Forelimb muscle (tissue), 1 donor: ENCODE measurements around the gene HEATR1. TPM values are rescaled to one million over a fixed set of nuclear protein-coding genes. Genes with fewer than 3 reads are reported as not detected.

ENCODE experiments used
- DNase-seq: peaks from one replicate; pipeline ENCODE4 v3.0.0-alpha.2; 2013; ENCODE audit warnings: low read depth
- polyA plus RNA-seq: library from polyadenylated mRNA; unstranded; fragments of 120-200 nt; gene quantifications from one replicate; pipeline ENCODE4 v1.2.1, GENCODE V29; 2013; ENCODE audit not compliant: insufficient read length

Gene HEATR1
- polyA plus RNA-seq, 1 donor, result 15.6 TPM

DNA sequence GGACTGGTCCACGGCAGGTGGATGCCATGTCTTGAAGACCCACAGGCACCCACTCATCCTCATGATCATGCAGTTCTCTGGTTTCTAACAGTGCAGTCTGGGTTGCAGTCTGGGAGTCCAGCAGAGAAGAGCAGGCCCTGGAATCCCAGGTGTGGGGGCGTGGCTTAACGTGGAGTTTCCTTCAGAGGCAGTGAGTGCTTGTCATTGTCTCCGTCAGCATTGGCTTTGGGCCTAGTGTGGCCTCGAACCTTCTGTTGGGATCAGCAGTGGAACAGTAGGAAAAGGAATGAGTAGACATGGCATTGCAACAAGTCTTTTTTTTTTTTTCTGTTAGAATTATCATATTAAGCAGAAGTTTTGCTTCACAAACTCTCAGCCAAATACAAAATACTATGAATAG is 67.8 kb downstream of the HEATR1 start:
- DNase-seq, result no peak

DNA sequence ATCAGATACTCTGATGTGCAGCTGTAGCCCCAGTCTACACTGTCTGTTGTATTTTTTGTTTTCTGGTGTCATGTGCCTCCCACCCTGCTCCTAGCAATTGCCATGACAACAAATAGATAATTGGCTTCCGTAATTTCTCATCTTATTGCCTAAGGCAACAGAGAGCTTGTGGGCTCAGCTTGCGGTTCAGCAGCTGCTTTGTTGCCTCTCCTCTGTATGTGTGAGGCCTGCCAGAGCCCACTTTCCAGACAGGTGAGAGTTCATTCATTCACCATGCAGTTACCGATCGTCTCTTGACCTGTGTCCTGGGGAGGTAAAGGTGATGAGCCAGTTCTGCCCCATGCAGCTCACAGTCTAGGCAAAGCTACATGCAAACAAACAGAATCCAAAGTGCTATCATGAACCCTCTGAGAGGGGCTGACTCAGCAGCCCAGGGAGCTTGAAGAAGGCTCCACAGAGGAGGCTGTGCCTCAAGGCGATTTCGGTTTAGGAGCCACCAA is 68.6 kb downstream of the HEATR1 start:
- no peak for DNase-seq

DNA sequence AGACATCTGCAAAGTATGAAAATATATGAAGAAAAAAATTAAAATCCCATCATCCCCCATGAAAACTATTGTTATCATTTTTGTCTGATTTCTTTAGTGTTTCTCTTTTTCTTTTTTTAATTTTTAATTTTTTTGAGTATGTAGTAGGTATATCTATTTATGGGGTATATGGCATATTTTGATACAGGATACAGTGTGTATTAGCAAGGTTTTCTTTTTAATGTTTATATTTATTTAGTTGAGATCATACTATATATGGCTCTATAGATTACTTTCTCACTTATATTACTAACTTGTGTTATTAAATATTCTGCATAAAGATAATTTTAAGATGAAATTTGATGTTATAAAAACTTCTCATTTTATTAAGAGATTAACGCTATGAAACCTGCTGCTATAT is 69.1 kb downstream of the HEATR1 start:
- no peak for DNase-seq

DNA sequence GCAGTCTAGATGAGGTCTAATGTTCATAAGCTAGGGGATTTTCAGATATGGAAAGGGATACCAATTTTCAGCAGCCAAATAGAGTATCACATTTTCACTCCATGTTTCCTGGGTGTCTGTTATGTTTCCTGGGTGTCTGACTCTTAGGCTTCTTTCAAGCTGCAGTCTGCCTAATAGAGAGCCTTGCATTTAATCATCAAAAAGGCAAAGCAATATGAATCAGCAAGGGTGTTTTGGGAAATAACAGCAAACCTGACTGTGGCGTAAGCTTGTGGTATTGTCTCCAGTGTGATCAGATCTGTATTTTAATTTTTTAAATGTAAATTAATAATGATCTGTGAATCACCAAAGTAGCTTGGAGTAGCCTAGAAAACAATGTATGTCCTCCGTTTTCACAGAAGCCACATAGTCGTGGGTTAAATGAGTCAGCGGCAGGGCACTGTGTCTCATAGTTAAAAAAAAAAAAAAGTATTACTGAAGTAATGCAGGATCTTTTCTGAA is 70.1 kb downstream of the HEATR1 start:
- DNase-seq, result no peak

DNA sequence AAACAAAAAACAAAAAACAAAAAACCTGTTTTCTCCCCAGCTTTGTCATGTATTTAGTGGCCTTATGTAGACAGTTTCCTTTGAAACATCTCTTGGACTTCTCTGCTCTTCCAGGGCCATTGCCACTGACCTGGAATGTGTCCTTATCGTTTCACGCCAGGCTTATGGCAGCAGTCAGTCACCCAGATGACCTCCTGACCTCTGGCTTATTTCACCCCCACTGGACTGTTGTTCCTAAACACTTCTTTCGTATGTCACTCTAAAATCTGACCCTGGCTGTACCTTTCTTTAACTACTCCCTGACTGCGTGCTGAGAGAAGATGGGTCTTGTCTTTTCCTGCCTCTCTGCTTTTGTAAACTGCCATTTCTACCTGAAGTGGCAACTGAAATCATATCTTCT is 71.5 kb downstream of the HEATR1 start:
- no peak for DNase-seq

DNA sequence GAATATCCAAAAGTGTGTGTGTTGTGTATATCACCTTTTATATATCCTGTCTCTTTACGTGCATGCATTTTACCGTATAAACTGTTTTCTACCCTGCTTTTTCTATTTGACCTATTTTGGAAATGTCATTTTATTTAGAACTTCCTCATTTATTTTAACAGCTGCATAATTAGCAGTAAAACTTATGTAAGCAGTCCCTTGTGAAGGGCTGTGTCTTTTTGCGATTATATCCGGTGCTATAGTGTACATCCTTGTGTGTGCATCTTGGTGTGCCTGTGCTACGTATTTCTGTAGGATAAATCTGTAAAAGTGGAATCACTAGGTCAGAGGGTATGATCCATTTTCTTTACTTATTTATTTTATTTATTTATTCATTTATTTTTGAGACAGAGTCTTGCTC is 73.4 kb downstream of the HEATR1 start:
- DNase-seq, result no peak

DNA sequence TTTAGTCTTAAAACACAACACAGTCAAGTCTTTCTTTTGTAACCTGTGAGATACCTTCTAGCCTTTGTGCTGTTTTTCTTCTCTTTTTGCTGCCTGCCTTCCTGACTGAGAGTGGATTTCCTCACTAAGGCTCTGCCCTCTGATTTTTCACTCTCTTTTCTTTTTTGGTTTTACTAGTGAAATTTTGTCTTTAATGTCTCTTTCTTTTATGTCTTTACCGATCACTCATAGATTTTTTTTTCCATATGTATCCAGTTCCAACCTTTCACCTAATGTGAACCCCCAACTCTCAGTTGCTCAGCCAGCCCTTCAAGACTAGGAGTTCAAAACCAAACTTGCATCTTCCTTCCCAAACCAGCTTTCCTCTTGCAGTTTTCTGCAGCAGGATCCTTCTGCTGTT is 74.0 kb downstream of the HEATR1 start:
- DNase-seq, result no peak

DNA sequence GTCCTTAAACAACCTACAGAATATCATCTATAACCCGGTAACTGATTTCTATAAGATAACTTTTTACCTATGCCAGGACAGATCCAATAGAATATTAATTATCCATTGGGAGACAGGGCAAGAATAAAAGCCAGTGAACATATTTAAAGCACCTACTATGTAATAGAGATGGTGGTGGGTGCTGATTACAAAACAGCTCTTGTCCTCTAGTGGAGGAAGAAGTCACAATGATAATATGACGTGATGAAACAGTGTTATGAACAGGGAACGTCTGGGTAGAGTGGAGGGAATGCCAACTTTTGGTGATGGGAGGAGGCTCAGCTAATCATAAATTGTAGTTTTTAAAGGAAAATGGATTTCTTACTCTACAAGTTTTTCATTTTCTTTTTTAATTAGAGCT is 78.2 kb downstream of the HEATR1 start:
- DNase-seq, result no peak

DNA sequence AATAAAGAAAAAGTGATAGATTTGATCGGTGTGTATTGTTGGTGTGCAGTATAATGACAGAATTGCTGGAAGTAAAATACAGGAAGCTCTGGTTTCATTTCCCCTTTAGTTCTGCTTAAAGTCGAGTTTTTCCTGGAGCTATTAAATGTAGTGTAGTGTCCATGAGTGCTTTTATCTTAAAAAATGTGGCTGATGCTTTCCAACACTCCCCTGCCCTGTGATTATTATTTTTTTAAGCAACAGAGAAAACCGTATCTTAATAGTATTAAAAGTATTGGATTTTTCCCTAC is 79.5 kb downstream of the HEATR1 start:
- DNase-seq, result no peak

DNA sequence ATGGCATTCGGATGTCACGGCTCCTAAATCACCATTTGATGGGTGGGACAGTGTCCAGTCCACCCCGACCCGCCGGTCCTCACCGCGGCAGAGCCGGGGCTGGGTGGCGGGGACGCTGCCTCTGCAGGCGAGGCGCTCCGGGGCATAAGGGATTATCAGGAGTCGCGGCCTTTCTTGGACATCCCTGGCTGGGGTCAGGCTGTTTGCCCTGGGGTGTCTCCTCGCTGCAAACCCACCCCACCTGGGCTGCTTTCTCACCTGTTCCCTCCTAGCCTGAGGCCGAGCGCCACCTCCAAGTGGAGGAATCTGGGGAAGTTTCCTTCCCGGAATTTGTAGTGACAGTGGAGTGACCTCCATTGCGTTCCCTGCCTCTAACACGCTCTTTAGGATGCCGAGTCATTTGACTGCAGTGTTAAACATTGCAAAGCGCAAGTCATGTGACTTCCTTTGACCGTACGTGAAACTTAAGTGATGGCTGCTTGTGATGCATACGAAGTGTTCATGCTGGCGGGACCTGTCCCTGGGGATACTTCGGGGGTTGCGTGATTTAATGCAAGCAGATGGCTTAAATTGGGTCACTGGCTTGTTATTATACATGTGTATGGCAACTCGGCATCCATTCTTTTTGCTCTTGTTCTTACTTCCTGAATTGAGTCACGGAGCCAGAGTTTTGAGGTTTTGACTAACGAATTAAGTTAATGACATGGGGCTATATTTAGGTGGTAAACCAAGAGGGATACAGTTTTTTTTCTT is 80.0 kb downstream of the HEATR1 start:
- peak; percentile 65 for DNase-seq

DNA sequence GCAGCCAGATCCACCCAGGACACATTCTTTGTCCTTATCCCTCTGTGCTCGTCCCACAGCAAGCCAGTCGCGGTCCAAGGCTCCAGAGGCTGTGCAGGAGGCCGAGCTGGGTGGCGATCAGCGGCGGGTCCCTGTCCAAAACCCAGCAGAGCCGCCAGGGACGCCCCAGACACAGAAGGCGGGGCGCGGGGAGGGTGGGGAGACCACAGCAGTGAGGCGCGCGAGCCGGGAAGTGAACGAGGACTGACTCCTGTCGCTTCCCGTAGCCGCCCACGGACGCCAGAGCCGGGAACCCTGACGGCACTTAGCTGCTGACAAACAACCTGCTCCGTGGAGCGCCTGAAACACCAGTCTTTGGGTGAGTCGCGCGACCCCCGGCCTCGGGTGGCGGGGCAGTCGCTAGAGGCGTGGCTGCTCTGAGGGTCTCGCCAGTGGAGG is 80.6 kb downstream of the HEATR1 start, which contains the start of gene LGALS8:
Gene LGALS8 (plus strand): TSS at position 279 of the 438 bp plus-strand sequence. CDS start 2,089 bp downstream, outside the sequence.
- peak; percentile 53 for DNase-seq

DNA sequence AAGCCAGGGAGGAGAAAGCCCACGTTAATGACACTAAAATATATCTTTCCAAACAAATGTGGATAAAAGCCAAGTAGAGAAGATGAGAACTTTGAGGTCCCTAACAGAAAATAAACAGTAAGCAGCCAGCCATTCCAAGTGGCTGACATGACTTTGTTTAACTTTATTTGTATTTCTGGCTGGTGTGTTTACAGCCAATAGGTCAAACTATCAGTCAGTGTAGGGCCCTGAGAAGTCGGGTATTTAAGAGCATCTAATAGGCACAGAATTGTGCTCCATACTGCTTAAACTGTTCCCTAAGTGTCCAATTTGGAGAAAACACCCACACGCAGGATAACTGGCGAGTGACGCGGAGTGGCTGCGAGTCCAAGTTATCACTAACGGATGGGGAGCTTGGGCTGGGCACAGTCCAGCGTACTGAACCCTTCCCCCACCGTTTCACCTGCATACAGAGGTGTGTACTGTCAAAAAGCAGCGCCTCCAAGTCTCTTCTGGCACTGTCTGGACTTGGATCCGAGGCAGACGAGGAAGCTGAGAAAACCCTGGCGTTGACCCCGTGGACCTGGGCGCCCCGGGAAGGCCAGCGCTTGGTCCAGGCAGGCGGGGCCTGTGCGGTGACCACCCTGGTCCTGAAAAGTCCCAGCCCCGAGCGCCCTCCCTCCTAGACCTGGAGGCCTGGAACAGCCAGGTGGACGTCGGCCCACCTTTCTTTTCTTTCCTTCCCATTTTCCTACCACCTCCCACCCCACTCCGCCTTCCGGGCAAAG is 81.2 kb downstream of the HEATR1 start:
- DNase-seq, result no peak

DNA sequence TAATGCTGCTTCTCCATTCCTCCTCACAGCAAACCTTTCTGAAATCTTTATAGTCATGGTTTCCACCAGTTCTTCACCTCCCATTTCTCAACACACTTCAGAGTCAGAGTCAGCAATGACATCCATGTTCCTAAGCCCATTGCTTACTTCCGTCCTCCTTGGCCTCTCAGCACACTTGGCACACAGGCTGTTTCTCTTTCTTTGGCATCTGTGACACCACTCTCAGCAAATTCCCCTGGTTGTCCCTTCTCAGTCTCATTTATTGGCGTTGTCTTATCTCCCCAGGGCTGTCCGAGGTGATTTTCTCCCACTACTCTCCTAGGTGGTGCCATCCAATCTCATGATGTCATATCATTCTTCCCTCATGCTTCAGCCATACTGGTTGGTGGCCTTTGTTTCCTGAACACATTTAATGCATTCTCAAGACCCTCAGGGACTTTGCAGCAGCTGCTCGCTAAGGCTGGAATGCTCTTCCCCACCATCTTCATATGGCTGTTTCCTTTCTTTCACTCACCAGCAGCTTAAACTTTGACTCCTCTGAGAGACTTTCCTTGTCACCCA is 83.8 kb downstream of the HEATR1 start:
- DNase-seq, result no peak

DNA sequence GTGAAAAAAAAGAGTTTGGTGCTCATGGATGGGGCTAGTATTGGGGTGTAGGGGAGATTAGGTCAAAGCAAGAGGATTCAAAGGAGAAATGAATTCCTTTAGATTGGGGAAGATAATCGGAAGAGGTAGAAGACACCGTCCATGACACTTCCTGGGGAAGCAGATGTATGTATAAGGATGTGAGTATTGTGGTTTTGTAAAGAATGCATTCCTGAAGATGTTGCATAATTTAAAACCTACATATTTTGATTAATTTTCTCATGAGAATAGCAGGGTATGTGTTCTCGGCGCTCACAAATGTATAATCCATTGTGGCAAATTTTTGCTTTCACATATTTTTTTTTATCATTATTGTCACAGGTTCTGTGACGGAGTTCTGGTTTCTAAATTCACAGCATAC is 86.0 kb downstream of the HEATR1 start:
- DNase-seq, result no peak

DNA sequence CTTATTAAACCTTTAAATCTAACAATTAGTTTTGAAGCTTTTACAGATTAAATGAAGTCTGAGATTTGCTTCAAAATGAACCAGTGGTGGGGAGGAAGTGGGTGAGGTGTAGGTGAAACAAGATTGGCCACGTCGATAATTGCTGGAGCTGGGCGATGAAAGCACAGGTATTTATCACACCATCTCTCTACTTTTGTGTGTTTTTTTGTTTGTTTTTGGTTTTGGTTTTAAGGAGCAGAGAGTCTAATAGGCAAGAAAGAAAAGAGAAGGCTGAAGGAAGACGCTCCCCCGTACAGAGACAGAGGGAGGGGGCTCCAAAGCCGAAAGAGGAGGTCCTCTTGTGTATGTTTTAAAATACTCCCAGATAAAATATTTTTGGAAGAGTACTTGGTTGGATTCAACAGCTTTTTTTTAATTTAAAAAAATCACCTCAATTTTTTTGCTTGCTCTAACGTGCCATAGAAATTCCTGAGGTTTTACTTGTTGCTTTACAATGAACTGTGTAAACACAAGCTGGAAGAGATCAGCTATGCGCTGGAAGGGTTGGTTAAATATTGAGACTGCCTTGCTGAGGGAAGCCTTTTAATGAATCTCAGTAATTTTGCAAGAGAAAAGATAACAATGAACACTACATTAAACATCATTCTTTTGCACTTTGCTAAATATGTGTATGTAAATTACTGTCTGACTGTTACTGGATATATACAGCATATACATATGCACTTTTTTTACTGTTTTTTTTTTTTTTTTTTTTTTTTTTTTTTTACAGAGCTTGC is 87.2 kb downstream of the HEATR1 start:
- no peak for DNase-seq

DNA sequence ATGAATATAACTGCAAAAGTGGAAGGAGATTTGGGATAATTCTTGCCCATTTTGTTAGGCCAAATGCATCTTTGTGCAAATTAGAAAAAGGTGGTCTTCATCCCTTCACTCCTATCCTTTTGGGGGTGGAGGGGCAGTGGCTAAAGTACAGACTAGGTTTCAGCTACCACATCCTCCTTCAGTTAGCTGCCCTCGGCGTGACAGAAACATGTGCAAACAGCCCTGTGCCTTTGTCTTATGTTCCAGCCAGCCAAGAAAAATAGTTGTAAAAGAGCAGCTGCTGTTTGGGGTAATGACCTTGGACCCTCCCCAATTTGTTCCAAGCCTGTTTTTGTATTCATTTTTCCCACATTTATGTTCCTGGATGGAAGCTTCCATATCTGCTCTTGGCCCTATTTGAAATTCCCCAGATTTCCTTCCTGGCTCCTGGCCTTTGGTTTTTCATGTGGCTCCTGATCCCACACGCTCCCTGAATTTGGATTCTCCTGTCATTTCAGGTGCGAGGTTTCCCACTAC is 88.8 kb downstream of the HEATR1 start:
- DNase-seq, result no peak

DNA sequence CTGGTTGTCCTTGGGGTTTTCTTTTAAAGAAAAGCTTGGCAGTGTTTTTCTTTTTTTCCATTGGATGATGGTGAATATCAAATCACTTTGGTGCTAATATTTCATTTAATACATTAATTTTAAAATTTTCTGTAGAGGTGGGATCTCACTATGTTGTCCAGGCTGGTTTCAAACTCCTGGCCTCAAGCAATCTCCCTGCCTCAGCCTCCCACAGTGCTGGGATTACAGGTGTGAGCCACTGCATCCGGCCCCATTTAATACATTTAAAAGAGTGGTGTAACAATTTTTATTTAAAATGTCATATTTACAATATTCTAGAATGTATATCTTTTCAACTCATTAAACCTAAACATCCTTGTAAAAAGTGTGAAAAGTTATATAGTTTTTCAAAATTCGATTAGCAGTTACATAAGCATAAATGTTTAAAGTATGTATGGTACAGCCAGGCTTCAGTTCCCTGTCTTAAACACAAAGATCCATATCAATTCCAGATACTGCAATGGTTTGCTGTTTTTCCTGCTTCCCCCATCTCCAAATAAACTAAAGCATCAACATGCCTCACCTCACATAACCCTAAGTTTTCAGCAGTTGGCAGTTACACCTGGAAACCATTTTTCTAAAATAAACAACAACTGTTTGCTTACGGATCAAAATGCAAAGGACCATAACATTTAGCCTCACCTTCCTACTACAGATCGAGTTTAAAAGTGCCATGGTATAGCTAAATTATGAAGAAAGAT is 89.4 kb downstream of the HEATR1 start:
- DNase-seq, result no peak

DNA sequence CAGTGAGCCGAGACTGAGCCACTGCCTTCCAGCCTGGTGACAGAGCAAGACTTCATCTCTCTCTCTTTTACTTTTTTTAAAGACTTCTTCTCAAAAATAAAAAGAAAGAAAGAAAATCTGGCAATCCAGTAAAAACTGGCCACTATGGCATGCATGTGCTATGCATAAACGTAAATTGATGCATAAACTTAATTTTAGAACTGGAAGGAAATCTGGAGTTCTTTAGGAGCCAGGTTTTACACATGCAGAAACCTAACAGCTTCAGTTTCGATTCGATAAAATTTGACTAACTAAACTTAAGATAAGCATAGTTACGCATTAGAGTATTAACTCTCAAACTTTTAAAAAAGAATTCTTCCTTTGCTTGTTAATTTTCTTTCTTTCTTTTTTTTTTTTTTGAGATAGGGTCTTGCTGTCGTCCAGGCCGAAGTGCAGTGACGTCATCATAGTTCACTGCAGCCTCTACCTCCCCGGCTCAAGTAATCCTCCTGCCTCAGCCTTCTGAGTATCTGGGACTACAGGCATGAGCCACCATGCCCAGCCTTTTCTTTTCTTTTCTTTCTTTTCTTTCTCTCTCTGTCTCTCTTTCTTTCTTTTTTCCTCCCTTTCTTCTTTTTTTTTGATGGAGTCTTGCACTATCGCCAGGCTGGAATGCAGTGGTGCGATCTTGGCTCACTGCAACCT is 92.4 kb downstream of the HEATR1 start:
- DNase-seq, result no peak

DNA sequence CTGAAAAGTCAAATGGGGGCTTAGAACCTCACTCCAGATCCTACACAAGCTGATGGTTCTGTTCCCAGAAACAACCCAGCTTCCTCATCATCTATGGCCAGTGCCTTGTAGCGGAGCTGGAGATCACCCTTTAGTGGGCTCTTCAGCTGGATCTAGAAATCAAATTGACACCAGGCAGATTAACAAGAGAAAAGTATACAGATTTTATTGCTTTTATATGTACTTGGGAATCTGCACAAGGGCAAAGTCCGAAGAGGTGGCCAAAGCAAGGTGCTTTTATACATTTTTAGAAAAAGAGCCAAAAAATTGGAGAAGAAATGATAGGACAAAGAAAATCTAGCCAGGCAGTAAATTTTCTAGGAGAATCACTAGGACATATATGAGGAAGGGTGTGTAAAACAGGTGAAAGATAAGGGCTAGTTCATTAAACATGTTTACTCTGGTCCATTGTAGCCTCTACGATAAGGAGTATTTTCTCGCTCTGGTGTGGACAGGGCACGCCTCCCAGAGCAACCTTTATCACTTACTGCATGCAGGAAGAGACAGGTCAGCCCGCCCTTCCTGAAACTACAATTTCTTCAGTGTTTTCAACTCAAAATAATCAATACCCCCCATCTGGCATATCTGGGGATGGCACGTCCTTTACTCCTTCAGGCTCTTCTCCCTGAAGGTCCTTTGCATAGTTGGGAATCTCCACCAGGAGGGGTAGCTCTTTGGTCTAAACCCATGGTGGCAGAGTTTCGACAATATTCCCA is 94.5 kb downstream of the HEATR1 start:
- DNase-seq, result no peak

DNA sequence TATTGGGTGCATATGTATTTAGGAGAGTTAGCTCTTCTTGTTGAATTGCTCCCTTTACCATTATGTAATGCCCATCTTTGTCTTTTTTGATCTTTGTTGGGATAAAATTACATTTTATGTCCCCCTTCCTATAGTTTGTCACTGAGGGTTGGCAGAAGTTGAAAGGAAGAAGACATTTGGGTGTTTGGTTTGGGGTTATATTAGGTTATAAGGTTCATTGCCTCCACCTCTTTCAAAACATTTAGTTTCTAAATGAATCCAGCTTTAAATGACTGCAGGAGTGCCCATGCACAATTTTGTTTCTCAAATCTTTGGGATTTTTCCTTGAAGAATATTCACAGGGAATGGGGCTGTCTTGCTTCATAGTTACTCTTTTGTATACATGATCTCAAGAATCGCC is 95.1 kb downstream of the HEATR1 start:
- DNase-seq, result no peak
